ENCODE data around the gene ARL14EPL.

DNA sequence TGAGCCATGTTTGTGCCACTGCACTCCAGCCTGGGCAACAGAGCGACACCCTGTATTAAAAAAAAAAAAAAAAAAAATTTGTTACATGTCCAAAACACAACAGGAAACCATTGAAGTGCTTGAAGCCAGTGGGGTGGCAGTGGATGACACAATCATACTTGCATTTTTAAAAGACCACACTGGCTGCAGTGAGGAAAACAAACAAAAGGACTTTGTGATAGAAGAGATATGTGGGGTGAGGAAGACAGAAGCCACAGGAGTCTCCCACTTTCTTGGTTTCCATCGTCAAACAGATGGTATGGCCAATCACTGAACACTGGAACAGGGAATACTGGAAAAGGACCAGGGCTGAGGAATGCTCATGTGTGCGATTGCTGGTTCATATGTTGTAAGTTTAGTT is 31.7 kb downstream of the ARL14EPL start:
- TF ChIP-seq ARNT (IDR thresholded peaks at IDR 0.05): no peak
- no peak for TF ChIP-seq ZNF384 (IDR thresholded peaks at IDR 0.05)
- TF ChIP-seq FOXA1 (IDR thresholded peaks at IDR 0.05): no peak
- TF ChIP-seq FOXM1 (IDR thresholded peaks at IDR 0.05; ENCODE audit: borderline replicate concordance): no peak
- TF ChIP-seq ELF4 (IDR thresholded peaks at IDR 0.05): no peak
- no peak for TF ChIP-seq SUZ12 (IDR thresholded peaks at IDR 0.05)
- no peak for TF ChIP-seq FOXK2 (IDR thresholded peaks at IDR 0.05)
- no peak for TF ChIP-seq TARDBP (IDR thresholded peaks at IDR 0.05)
- no peak for TF ChIP-seq BHLHE40 (IDR thresholded peaks at IDR 0.05; ENCODE audit: borderline replicate concordance)
- TF ChIP-seq HDGF (IDR thresholded peaks at IDR 0.05; ENCODE audit: borderline replicate concordance): no peak
- TF ChIP-seq, protein P1, sequence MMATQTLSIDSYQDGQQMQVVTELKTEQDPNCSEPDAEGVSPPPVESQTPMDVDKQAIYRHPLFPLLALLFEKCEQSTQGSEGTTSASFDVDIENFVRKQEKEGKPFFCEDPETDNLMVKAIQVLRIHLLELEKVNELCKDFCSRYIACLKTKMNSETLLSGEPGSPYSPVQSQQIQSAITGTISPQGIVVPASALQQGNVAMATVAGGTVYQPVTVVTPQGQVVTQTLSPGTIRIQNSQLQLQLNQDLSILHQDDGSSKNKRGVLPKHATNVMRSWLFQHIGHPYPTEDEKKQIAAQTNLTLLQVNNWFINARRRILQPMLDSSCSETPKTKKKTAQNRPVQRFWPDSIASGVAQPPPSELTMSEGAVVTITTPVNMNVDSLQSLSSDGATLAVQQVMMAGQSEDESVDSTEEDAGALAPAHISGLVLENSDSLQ (IDR thresholded peaks at IDR 0.05): no peak
- TF ChIP-seq LEF1 (IDR thresholded peaks at IDR 0.05; ENCODE audit: borderline replicate concordance): no peak
- no peak for TF ChIP-seq SP1 (IDR thresholded peaks at IDR 0.05)
- TF ChIP-seq L3MBTL2 (conservative IDR thresholded peaks at IDR 0.05): no peak

Data from HEK293T (cell line).